K562 (cell line): ENCODE measurements around the gene LZTFL1. TPM values are rescaled to one million over a fixed set of nuclear protein-coding genes. Genes with fewer than 3 reads are reported as not detected.

Experiments
- ATAC-seq: fragments of 200-7000 bp; cut with Tn5 transposase; 3 replicates; pipeline ENCODE4 v1.9.1; 2020; ENCODE audit warnings: moderate library complexity
- BruUV-seq: library from RNA; stranded (reverse); fragments of 400-500 nt; replicated peaks from 2 replicates; lab custom pipeline; 2021; lab: Mats Ljungman, UMichigan
- CTCF ChIA-PET: fragments of 300-600 bp; formaldehyde crosslinking; extraction: SDS; loops from one replicate; lab custom pipeline; 2021; ENCODE audit warnings: low intra/inter-chr PET ratio; lab: Yijun Ruan, JAX
- POLR2A ChIA-PET: fragments of 300-600, 350-650 bp; sonication (Branson Sonifier 250); formaldehyde crosslinking; extraction: SDS; loops from one replicate; lab custom pipeline; 2021; ENCODE audit warnings: antibody characterized with exemption, inconsistent platforms; lab: Yijun Ruan, JAX
- DNase-seq, 4 experiments: peaks; one replicate each; pipeline versions ENCODE4 v3.0.0 to v3.0.0-alpha.2; 2011 to 2018; ENCODE audit warnings: low spot score in 3 of 4, mixed read lengths in 3 of 4; ENCODE audit errors: extremely low read depth in 1 of 4
- FAIRE-seq: peaks from 2 replicates; lab custom pipeline; 2011; peaks lifted over from hg19 to GRCh38; lab: Jason Lieb, UNC
- H2AFZ ChIP-seq: 2 replicates; pipeline ENCODE4 v1.6.0; 2011; ENCODE audit warnings: low read depth, low read length, control low read depth, inconsistent platforms
- H3K27ac ChIP-seq: fragments of 200-600 bp; 3 replicates; pipeline ENCODE4 v1.8.0; 2011; ENCODE audit warnings: low read depth, mild to moderate bottlenecking, control low read depth, inconsistent platforms, low read length, moderate library complexity, mixed read lengths; ENCODE audit errors: extremely low read depth
- H3K27me3 ChIP-seq, 2 experiments: fragments of 300-600 bp in 1 of 2; 2 replicates in 1 of 2; 3 replicates in 1 of 2; pipeline versions ENCODE4 v1.6.0 to v1.8.0; 2011; ENCODE audit warnings: inconsistent platforms in 2 of 2, low read length in 2 of 2, mild to moderate bottlenecking in 1 of 2, mixed read lengths in 1 of 2, moderate library complexity in 1 of 2; ENCODE audit not compliant: control insufficient read depth in 2 of 2, insufficient read depth in 2 of 2
- H3K36me3 ChIP-seq: fragments of 300-600 bp; 3 replicates; pipeline ENCODE4 v1.8.0; 2011; ENCODE audit warnings: mild to moderate bottlenecking, low read length, inconsistent platforms; ENCODE audit not compliant: control insufficient read depth, insufficient read depth
- H3K4me1 ChIP-seq, 2 experiments: fragments of 200-600 bp in 1 of 2; replicated peaks in 1 of 2; 2 replicates in 1 of 2; 3 replicates in 1 of 2; pipeline versions ENCODE4 v1.5.1 to v1.8.0; 2011; ENCODE audit warnings: inconsistent platforms in 2 of 2, low read length in 2 of 2, mild to moderate bottlenecking in 1 of 2, mixed read lengths in 1 of 2, moderate library complexity in 1 of 2; ENCODE audit not compliant: control insufficient read depth in 2 of 2, insufficient read depth in 2 of 2
- H3K4me2 ChIP-seq: 2 replicates; pipeline ENCODE4 v1.6.1; 2011; ENCODE audit warnings: low read length, control low read depth, inconsistent platforms, mixed read lengths; ENCODE audit not compliant: insufficient read depth
- H3K4me3 ChIP-seq: fragments of 200-600 bp; sonication (generic), shearing (Covaris generic); 2 replicates; pipeline ENCODE4 v1.5.1; 2016; ENCODE audit warnings: control low read depth, inconsistent platforms
- H3K79me2 ChIP-seq: fragments of 200-600 bp; 3 replicates; pipeline ENCODE4 v1.8.0; 2011; ENCODE audit warnings: low read length, inconsistent platforms; ENCODE audit not compliant: control insufficient read depth, insufficient read depth
- H3K9ac ChIP-seq, 2 experiments: 2 replicates each; pipeline versions ENCODE4 v1.6.0 to v1.6.1; 2011; ENCODE audit warnings: low read depth in 2 of 2, low read length in 2 of 2, control low read depth in 1 of 2, inconsistent platforms in 1 of 2, mild to moderate bottlenecking in 1 of 2, mixed read lengths in 1 of 2; ENCODE audit not compliant: insufficient read depth in 1 of 2
- H3K9me1 ChIP-seq: one replicate; pipeline ENCODE4 v1.6.0; 2011; ENCODE audit warnings: inconsistent platforms, mild to moderate bottlenecking, low read length, moderate library complexity; ENCODE audit not compliant: control insufficient read depth, insufficient read depth
- H3K9me3 ChIP-seq: replicated peaks from 2 replicates; pipeline ENCODE4 v1.5.1; 2011; ENCODE audit warnings: low read depth, low read length, inconsistent platforms; ENCODE audit not compliant: control insufficient read depth, insufficient read depth
- H4K20me1 ChIP-seq: replicated peaks from 2 replicates; pipeline ENCODE4 v1.6.1; 2011; ENCODE audit warnings: low read length, inconsistent platforms, mixed read lengths; ENCODE audit not compliant: control insufficient read depth, insufficient read depth
- CC2D1A ChIP-seq: fragments of 450-650 bp; IDR thresholded peaks from 2 replicates; pipeline ENCODE4 v1.6.1; 2017; ENCODE audit warnings: mild to moderate bottlenecking
- DDX20 ChIP-seq: fragments of 450-650 bp; IDR thresholded peaks from 2 replicates; pipeline ENCODE4 v1.6.1; 2016; ENCODE audit warnings: missing genetic modification characterization, low read depth, mild to moderate bottlenecking, missing compliant biosample characterization, moderate library complexity
- GABPB2 ChIP-seq: fragments of 250-450 bp; sonication (Bioruptor Pico); conservative IDR thresholded peaks from 2 replicates; pipeline ENCODE4 v1.5.1; 2021; ENCODE audit warnings: mild to moderate bottlenecking
- MEF2D ChIP-seq: conservative IDR thresholded peaks from 2 replicates; pipeline ENCODE4 v1.6.1; 2016; ENCODE audit warnings: low read depth, missing genetic modification characterization, missing compliant biosample characterization
- WGBS: fragments of 100-300 bp; shearing (Covaris generic); methylation state at CpG from one replicate; pipeline ENCODE4 v1.1.6; 2016; ENCODE audit warnings: low coverage, mixed read lengths; ENCODE audit not compliant: insufficient coverage; ENCODE audit errors: missing lambda C conversion rate; 5-methylcytosine and 5-hydroxymethylcytosine counted together
- in situ Hi-C: fragments of 300-500 bp; cut with MboI; formaldehyde crosslinking; loops from 4 replicates; pipeline ENCODE4 v1.15.0; 2018; ENCODE audit warnings: inconsistent platforms, mixed read lengths
- intact Hi-C: fragments of 100-400 bp; cut with micrococcal nuclease; formaldehyde crosslinking; loops from 2 replicates; pipeline ENCODE4 v1.14.2; 2022
- polyA plus RNA-seq, 8 experiments: library from polyadenylated mRNA; depleted of rRNA in 4 of 8; stranded (reverse) in 5 of 8; unstranded in 3 of 8; fragments of >200 nt; fragmentation: Nextera tagmentation in 2 of 8; fragmentation: Illumina TruSeq in 1 of 8; extraction: Ambion mirVana in 2 of 8; extraction: Trizol in 1 of 8; gene quantifications; 2 replicates each; pipeline versions ENCODE4 v1.2.1 to v1.2.3, GENCODE V29; 2011 to 2014; ENCODE audit warnings: inconsistent platforms in 1 of 8, missing spikeins in 1 of 8
- total RNA-seq, 7 experiments: library from RNA; depleted of rRNA in 6 of 7; stranded (reverse); fragments of >200 nt in 6 of 7; fragmentation: Illumina TruSeq in 2 of 7; extraction: Trizol in 2 of 7; gene quantifications; 2 replicates each; pipeline versions ENCODE4 v1.2.1 to v1.2.3, GENCODE V29; 2011 to 2021; ENCODE audit warnings: low replicate concordance in 1 of 7
- TF ChIP-seq, protein P1 (sequence below): fragments of 250-450 bp; sonication (Bioruptor Pico); IDR thresholded peaks from 2 replicates; pipeline ENCODE4 v1.8.0; 2022; ENCODE audit warnings: moderate library complexity, mild to moderate bottlenecking, inconsistent platforms

LZTFL1 gene
- total and polyA plus RNA-seq, 9 of the 15 experiments (the other 6 are each of a cell fraction or from before 2014, with no cell fraction given) = 10.7 to 33.7 (median 15.3) TPM

GRCh38 chr3:45798034-45798433 is 43.9 kb downstream of the LZTFL1 start:
- BruUV-seq = no TSS peak
- intact Hi-C loops = no loop called here
- no peaks in the 10 kb centered on the region for H4K20me1 ChIP-seq

More at GRCh38 chr3:45798034-45798433, 43.9 kb downstream of the LZTFL1 start:
- Histone ChIP-seq H3K4me2 (no peak overlapping the region), H3K4me3 (no peak overlapping the region), H3K36me3 (no peaks in the 10 kb centered on the region), H2AFZ (no peak overlapping the region), H3K27me3 (peaks cover 52 to 71% of the 10 kb centered on the region in 2 experiments), H3K4me1 (peaks cover 0 to 10% of the 10 kb centered on the region in 2 experiments; a peak in 2 of 5 replicates), H3K9me3 (no peaks in the 10 kb centered on the region), H3K79me2 (no peaks in the 10 kb centered on the region), H3K27ac (no peak overlapping the region), H3K9ac (no peak overlapping the region), H3K9me1 (no peaks in the 10 kb centered on the region)
- in situ Hi-C loops = no loop called here
- DNase-seq (no peak), FAIRE-seq (no peak), ATAC-seq (peak; percentile 50)
- POLR2A ChIA-PET = no interaction called here
- TF ChIP-seq GABPB2 (CRISPR knock-in tag) = no peak
- TF ChIP-seq CC2D1A = no peak
- TF ChIP-seq, protein P1, sequence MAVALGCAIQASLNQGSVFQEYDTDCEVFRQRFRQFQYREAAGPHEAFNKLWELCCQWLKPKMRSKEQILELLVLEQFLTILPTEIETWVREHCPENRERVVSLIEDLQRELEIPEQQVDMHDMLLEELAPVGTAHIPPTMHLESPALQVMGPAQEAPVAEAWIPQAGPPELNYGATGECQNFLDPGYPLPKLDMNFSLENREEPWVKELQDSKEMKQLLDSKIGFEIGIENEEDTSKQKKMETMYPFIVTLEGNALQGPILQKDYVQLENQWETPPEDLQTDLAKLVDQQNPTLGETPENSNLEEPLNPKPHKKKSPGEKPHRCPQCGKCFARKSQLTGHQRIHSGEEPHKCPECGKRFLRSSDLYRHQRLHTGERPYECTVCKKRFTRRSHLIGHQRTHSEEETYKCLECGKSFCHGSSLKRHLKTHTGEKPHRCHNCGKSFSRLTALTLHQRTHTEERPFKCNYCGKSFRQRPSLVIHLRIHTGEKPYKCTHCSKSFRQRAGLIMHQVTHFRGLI = no peak
- TF ChIP-seq DDX20 (tag) = no peak
- no peak for TF ChIP-seq MEF2D
- WGBS = 6% methylated on average over 4 of the region's 4 CpGs
- CTCF ChIA-PET = no interaction called here
